PFSK-1 (cell line): ENCODE data around the gene TTLL11.

Experiments used
- FOXP2 ChIP-seq: optimal IDR thresholded peaks from 2 replicates; pipeline ENCODE3; 2011; ENCODE audit warnings: borderline replicate concordance, control low read depth, inconsistent platforms; ENCODE audit not compliant: insufficient read depth; ENCODE audit errors: extremely low read length, extremely low read depth
- POLR2AphosphoS5 ChIP-seq: IDR thresholded peaks from 2 replicates; pipeline ENCODE4 v1.6.1; 2012; ENCODE audit warnings: low read depth, mild to moderate bottlenecking, control low read depth, low read length, moderate library complexity
- REST ChIP-seq, 2 experiments: IDR thresholded peaks; 2 replicates each; pipeline versions ENCODE4 v1.6.1 to v1.8.0; 2011 to 2012; ENCODE audit warnings: low read depth in 2 of 2, low read length in 2 of 2, control low read depth in 1 of 2, inconsistent platforms in 1 of 2, mild to moderate bottlenecking in 1 of 2, moderate library complexity in 1 of 2; ENCODE audit not compliant: insufficient read depth in 1 of 2
- SIN3A ChIP-seq: IDR thresholded peaks from 2 replicates; pipeline ENCODE4 v1.6.1; 2012; ENCODE audit warnings: mild to moderate bottlenecking, low read length, moderate library complexity, borderline replicate concordance; ENCODE audit not compliant: insufficient read depth
- TAF1 ChIP-seq: IDR thresholded peaks from 2 replicates; pipeline ENCODE4 v1.6.1; 2012; ENCODE audit warnings: low read length, control low read depth, borderline replicate concordance; ENCODE audit not compliant: insufficient read depth

TTLL11 gene

GRCh38 chr9:121788686-121789366 is 304.3 kb downstream of the TTLL11 start:
- TF ChIP-seq REST (IDR thresholded peaks at IDR 0.05; ENCODE audit: insufficient read depth in 1 of 2, low read depth in 2 of 2, low read length in 2 of 2) (no peak), SIN3A (no peak), POLR2AphosphoS5 (no peak), FOXP2 (no peak), TAF1 (no peak)

GRCh38 chr9:121786998-121787422 is 306.1 kb downstream of the TTLL11 start:
- TF ChIP-seq TAF1 (no peak), FOXP2 (no peak), SIN3A (no peak), REST (IDR thresholded peaks at IDR 0.05; ENCODE audit: insufficient read depth in 1 of 2, low read depth in 2 of 2, low read length in 2 of 2) (no peak), POLR2AphosphoS5 (no peak)

DNA sequence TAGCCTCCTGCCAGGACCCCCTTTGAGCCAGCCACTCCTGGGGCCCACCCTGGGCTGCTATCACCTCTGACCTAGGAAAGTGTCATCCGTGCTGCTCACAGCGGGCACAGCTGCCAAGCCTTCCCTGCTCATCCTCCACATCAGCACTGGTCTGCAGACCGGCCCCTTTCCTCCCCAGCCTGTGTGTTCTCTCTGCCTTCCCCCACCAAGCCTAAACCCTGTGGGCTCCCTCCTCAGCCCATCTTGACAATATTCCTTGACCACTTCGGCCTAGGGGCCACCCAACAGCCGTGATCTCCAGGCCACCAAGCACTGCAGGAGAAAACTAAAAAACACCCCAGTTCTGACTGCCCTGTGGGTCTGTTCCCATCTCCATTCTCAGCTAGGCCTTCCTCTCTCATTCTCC is 306.6 kb downstream of the TTLL11 start:
- TF ChIP-seq REST (IDR thresholded peaks at IDR 0.05; ENCODE audit: insufficient read depth in 1 of 2, low read depth in 2 of 2, low read length in 2 of 2) (no peak), TAF1 (no peak), FOXP2 (no peak), POLR2AphosphoS5 (no peak), SIN3A (no peak)

DNA sequence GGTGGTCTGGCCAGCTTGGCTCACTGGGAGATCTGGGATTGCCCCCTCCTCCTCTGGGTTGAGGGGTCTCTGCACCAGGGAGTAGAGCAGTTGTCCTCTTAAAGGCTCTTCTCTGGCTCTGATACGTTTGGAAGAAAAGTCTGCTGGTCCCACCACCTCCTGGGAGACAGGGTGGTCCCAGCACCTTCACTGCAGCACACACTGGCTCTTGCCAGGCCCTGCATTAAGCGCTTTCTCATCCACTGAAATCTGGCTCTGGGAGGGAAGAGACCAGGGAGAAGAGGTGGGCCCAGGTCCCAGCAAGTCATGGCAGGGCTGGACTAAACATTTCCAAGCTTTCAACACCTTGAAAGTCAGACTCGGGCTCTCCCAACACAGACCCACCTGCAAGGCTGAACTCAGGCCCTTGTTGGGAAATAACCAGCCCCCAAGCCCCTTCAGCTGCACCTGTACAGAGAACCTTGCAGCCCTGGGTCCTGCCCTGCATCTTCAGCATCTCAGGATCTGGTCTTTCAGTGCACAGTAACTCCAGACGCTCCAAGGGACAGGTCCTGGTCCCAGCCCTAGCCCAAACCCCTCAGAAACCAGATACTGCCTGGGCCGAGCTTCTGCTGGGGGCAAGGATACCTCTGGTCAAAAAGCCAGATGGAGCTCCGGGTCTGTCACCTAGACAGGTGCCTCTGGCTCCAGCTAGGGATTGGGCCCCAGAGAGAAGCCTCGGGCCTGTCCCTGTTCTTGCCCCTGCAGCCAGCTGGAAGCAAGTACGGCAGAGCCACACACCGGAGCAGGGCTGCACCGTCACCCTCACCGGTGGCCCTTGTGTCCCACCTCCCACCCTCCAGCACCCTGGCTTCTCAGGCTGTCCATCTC is 307.2 kb downstream of the TTLL11 start:
- TF ChIP-seq TAF1 (no peak), SIN3A (no peak), POLR2AphosphoS5 (no peak), FOXP2 (no peak), REST (IDR thresholded peaks at IDR 0.05; ENCODE audit: insufficient read depth in 1 of 2, low read depth in 2 of 2, low read length in 2 of 2) (no peak)
